ENCODE data around the gene TRAF3IP1.

DNA sequence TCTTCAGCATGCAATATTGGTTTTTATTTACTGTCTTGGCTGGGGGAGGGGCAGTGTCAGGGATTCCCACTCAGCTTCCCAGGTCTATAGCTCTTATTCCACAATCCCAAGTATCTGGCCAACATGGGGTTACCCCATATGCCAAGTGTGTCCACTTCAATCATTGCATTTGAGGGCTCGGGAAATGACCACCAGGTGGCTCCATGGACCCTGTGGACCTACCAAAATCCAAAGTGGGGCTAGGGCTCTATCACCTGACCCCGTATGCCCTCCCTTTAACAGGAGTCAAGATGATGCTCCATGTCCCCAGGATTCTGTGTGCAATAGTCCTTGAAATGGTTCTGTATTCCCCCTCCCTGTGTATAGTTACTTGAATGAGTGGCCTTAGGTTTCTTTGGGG, 12.1 kb upstream of the TRAF3IP1 start:
- TF ChIP-seq, protein P1, sequence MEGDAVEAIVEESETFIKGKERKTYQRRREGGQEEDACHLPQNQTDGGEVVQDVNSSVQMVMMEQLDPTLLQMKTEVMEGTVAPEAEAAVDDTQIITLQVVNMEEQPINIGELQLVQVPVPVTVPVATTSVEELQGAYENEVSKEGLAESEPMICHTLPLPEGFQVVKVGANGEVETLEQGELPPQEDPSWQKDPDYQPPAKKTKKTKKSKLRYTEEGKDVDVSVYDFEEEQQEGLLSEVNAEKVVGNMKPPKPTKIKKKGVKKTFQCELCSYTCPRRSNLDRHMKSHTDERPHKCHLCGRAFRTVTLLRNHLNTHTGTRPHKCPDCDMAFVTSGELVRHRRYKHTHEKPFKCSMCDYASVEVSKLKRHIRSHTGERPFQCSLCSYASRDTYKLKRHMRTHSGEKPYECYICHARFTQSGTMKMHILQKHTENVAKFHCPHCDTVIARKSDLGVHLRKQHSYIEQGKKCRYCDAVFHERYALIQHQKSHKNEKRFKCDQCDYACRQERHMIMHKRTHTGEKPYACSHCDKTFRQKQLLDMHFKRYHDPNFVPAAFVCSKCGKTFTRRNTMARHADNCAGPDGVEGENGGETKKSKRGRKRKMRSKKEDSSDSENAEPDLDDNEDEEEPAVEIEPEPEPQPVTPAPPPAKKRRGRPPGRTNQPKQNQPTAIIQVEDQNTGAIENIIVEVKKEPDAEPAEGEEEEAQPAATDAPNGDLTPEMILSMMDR (conservative IDR thresholded peaks at IDR 0.05 in 1 of 2, IDR thresholded peaks at IDR 0.05 in 1 of 2; ENCODE audit: low read depth in 1 of 2, low read length in 2 of 2), result peak in 1 of 2 donors; percentile 29
- no peak for TF ChIP-seq EZH2 (IDR thresholded peaks at IDR 0.05; ENCODE audit: low read length, missing control alignments)
